GM12801 (cell line): ENCODE measurements around the gene KPNA3.

Experiments
- TF ChIP-seq, protein P1 (sequence below): IDR thresholded peaks from one replicate; pipeline ENCODE4 v1.5.1; 2011; ENCODE audit warnings: control low read depth; ENCODE audit not compliant: insufficient read length; ENCODE audit errors: extremely low read depth

The KPNA3 gene

GRCh38 chr13:49681842-49682435, 110.5 kb downstream of the KPNA3 start:
- TF ChIP-seq, protein P1, sequence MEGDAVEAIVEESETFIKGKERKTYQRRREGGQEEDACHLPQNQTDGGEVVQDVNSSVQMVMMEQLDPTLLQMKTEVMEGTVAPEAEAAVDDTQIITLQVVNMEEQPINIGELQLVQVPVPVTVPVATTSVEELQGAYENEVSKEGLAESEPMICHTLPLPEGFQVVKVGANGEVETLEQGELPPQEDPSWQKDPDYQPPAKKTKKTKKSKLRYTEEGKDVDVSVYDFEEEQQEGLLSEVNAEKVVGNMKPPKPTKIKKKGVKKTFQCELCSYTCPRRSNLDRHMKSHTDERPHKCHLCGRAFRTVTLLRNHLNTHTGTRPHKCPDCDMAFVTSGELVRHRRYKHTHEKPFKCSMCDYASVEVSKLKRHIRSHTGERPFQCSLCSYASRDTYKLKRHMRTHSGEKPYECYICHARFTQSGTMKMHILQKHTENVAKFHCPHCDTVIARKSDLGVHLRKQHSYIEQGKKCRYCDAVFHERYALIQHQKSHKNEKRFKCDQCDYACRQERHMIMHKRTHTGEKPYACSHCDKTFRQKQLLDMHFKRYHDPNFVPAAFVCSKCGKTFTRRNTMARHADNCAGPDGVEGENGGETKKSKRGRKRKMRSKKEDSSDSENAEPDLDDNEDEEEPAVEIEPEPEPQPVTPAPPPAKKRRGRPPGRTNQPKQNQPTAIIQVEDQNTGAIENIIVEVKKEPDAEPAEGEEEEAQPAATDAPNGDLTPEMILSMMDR = no peak

DNA sequence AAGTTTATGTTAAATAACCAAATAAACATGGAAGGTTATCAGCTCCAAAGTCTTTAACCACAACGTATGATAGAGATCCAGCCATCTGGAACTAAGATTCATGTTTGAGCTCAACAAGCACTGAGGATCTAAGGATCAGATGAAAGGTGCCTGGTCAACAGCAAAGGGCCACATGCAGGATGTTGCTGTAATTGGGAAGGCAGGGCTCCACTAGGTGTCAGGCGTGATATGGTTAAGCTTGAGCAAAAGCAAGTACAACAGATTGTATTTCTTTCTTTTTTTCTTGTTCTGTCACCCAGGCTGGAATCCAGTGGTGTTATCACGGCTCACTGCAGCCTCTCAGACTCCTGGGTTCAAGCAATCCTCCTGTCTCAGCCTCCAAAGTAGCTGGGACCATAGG, 113.2 kb downstream of the KPNA3 start:
- TF ChIP-seq, protein P1 = no peak

GRCh38 chr13:49678191-49678914, 114.1 kb downstream of the KPNA3 start:
- TF ChIP-seq, protein P1 = no peak

DNA sequence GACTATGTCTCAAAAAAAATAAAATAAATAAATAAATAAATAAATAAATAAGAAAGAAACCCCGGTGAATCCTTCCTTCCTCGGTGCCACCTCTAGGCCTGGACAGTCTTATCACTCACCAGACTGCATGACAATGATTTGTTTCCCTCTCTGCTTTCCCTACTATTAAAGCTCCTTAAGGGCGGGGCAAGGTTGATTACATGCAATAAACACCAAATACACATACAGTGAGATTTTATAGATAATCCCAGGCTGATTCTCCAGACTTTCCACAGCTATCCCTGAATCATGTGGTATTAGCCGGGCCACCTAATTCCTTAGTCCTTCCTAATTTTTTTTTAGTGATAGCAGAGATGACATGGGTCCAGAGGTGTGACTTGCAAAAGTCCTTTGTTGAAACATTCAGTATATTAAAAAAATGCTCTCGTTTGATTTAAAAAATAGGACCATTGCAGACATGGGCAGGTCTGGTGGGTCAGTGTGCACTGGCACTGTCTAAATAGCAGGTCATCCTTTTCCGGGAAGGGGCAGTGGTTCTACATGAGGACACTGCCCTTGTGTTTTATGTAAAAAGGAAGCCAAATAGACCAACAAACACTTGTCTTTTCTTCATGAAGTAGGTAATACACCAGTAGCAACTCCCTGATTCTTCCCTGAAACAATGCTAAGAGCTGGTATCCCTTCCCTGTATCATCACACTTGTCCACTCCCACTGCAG, 115.7 kb downstream of the KPNA3 start:
- TF ChIP-seq, protein P1 = no peak

DNA sequence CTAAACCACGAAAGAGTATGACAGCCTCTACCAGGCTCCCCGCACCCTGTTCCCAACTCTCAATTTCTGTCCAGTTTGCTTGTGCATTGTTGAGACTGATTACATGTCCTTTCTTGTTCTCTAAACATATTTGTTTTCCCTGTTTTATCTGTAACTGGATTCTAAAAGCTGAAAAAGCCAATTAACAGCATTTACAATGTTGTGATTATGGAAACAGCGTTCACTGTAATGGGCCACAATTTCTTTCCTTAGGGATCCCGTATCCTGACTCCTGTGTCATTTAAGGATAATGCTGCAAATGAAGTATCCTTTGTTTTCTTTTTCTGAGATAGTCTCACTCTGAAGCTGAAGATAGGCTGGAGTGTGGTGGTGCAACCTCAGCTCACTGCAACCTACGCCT, 121.7 kb downstream of the KPNA3 start:
- TF ChIP-seq, protein P1 = no peak

DNA sequence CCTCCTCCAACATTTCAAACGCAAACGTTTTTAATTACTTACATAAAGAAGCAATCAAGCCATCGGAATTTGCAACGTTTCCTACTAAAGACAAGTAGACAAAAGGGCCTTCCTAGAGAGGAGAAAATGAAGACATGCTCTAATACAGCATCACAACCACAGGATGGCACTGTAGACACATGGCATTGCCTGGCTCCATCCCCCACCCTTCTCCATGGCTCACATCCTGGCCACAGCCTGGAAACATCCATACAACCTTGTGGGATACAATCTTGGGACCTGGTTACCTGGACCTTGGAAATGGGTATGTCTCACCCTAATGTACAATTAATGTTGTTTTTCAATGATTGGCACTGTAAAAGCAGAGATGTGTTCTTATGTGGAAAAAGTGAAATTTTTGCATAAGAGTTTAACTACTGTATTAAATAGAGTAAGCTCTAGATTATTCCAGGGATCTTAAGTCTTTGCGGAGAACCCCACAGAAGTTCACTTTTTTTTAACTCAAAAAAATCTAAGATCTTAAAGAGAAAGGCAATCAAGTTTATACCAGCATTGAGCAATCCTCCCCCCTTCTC, 122.7 kb downstream of the KPNA3 start:
- TF ChIP-seq, protein P1 = no peak

GRCh38 chr13:49667773-49668172, 124.7 kb downstream of the KPNA3 start:
- TF ChIP-seq, protein P1 = no peak
